Activated gamma-delta T cell treated with Interleukin-2 at 50 U/mL for 16 hours (primary cell): ENCODE results near the gene LGR4.

Source experiments
- DNase-seq: peaks from one replicate; pipeline ENCODE4 v3.0.0-alpha.2; 2020

Gene LGR4

GRCh38 chr11:27397624-27398399, 74.8 kb downstream of the LGR4 start:
- DNase-seq, result no peak

- DNase-seq, result no peak
These were observed 76.2 kb downstream of the LGR4 start for GRCh38 chr11:27396259-27396839.

- no peak for DNase-seq
These were observed 76.9 kb downstream of the LGR4 start for GRCh38 chr11:27395556-27396258.

- no peak for DNase-seq
These were observed 77.8 kb downstream of the LGR4 start for GRCh38 chr11:27394781-27395228.

GRCh38 chr11:27392278-27393114, 80.1 kb downstream of the LGR4 start:
- DNase-seq, result no peak

- no peak for DNase-seq
These were observed 81.1 kb downstream of the LGR4 start for GRCh38 chr11:27391331-27392015.

- DNase-seq, result no peak
These were observed 82.0 kb downstream of the LGR4 start for GRCh38 chr11:27390318-27391295.

- DNase-seq, result no peak
These were observed 83.7 kb downstream of the LGR4 start for GRCh38 chr11:27388869-27389268.

- DNase-seq, result no peak
These were observed 84.6 kb downstream of the LGR4 start for GRCh38 chr11:27388001-27388400.

GRCh38 chr11:27387362-27387761, 85.2 kb downstream of the LGR4 start:
- no peak for DNase-seq

- DNase-seq, result no peak
These were observed 86.3 kb downstream of the LGR4 start for GRCh38 chr11:27386181-27386845.

GRCh38 chr11:27385245-27385644, 87.3 kb downstream of the LGR4 start:
- DNase-seq, result no peak

GRCh38 chr11:27384227-27384626, 88.4 kb downstream of the LGR4 start:
- no peak for DNase-seq

- DNase-seq, result no peak
These were observed 88.9 kb downstream of the LGR4 start for GRCh38 chr11:27383645-27384044.

GRCh38 chr11:27381238-27381666, 91.3 kb downstream of the LGR4 start:
- DNase-seq, result no peak

GRCh38 chr11:27380771-27381170, 91.8 kb downstream of the LGR4 start:
- no peak for DNase-seq

- DNase-seq, result no peak
These were observed 93.1 kb downstream of the LGR4 start for GRCh38 chr11:27379449-27379848.

GRCh38 chr11:27375370-27375769, 97.2 kb downstream of the LGR4 start:
- DNase-seq, result no peak

- DNase-seq, result no peak
These were observed 98.6 kb downstream of the LGR4 start for GRCh38 chr11:27373856-27374602.

- no peak for DNase-seq
These were observed 99.2 kb downstream of the LGR4 start for GRCh38 chr11:27373392-27373791.
